GM20431 (cell line): ENCODE results near the gene OR2C3.
"Not testable (repeated sequence)": the region's sequence is repeated elsewhere in the genome, so short reads cannot be mapped to it uniquely, and the experiment has no call there.

Experiments used
- in situ Hi-C: fragments of 300-500 bp; cut with MseI, MboI; formaldehyde crosslinking; loops from one replicate; pipeline ENCODE4 v1.15.0; 2020; ENCODE audit warnings: low sequenced_read_pairs; ENCODE audit not compliant: unreplicated experiment

OR2C3 gene

DNA sequence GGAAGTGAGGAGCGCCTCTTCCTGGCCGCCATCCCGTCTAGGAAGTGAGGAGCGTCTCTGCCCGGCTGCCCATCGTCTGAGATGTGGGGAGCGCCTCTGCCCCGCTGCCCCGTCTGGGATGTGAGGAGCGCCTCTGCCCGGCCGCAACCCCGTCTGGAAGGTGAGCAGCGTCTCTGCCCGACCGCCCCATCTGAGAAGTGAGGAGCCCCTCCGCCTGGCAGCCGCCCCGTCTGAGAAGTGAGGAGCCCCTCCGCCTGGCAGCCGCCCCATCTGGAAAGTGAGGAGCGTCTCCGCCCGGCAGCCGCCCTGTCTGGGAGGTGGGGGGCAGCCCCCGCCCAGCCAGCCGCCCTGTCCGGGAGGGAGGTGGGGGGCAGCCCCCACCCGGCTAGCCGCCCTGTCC, 14.4 kb downstream of the OR2C3 start:
- in situ Hi-C loops = not testable (repeated sequence)

DNA sequence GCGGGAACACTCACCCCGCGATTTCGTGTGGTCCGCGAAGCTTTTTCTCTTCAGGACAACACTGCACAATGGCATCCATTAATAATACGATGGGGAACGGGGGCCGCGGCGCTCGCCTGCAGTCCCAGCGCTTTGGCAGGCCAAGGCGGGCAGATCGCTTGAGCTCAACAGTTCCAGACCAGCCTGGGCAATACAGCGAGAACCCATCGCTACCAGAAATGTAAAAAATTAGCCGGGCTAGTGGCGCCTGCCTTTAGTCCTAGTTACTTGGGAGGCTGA, 17.7 kb downstream of the OR2C3 start:
- in situ Hi-C loops = no loop called here

DNA sequence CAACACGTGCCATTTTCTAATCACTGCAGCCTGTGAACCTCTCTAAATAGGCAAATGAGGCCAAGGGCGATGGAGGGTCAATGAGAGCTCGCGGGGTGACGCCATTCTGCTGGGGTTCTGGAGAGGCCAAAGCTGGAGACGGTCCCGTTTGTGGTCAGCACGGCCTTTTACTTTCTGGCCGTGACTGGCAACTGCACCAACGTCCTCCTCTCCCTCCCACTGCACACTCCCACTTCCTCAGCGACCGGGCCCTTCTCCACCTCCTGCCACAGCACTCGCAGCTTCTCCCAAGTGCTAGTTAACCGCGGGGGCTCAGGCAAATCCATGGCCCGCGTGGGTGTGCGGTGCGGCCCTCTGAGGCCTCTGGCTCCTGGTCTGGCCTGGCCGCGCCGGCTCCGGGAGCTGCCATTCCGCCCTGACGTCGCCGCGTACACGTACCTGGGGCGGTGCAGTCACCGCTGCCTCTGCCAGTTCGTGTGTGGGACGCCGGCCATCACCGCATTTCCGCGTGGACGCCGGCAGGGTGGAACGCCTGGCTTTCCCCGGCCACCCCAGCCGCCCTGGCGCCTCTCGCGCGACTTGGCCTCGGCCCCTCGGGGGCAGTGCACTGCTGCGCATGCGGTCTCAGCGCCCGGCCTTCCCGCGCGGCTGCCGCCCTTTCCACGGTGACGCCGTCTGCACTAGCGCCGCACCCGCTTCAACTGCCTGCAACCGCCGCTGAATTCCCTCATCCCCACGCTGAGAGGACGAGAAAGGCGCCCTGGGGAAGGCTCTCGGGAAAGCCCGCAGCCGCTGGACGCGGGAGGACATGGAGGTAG, 18.2 kb downstream of the OR2C3 start:
- in situ Hi-C loops = no loop called here

DNA sequence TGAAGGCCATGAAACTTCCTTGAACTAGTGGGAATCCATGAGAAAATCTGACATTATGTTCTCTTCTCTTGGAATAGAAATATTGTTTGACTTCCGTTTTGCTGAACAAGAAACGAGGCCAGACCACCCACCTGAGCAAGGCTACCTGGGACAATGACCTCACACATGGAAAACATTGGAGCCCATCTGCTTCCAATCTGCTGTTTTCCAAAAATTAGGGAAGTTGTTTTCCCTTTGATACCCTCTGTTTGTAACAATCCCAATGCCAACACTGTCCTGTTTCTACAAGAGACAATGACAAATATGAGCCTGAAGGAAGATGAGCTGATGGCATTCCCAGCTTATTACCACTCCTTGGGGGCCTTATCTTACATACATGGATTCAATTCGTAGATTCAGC, 29.4 kb downstream of the OR2C3 start:
- in situ Hi-C loops = no loop called here

DNA sequence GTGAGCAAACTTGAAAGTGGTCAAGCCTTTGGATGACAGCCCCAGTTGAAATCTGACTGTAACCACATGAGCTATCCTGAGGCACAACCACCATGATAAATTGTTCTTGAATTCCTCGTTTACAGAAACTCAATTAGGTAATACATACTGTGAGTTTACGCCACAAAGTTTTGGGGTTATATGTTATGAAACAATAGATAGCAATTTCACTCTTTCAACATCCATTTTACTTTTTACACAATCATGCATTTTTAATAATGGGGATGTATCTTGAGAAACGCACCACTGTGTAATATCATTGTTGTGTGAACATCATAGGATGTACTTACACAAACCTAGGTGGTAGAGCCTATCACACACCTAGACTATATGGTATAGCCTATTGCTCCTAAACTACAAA, 35.4 kb downstream of the OR2C3 start:
- in situ Hi-C loops = no loop called here

DNA sequence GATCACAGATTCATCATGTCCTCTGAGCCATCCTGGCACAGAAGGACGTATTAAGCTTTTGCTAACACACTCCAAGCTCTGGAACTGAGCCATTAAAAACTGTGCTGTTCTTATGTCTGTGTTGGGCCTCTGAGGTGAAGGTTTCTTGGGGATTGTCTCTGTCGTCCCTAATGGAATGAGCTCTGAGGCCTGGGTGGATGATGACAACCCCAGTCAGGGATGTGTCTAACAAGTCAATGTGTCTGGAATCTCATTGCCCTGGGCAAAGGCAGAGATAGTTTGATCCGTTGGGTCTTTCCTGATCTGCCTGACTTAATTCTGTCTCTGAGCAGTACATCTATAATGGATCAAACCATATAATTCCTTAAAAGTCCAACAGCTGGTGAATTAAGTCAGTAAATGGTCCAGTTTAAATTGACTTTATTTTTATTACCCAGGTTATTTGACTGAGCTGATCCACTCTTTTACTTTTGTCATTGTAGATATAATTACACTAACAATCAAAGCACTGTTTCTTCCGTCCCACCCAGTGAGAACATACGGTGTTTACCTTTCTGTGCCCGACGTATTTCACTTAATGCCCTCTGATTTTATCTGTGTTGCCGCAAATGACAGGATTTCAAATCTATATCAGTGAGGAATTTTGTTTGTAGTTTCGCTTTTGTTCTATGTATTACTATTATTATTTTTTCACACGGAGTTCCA, 39.5 kb downstream of the OR2C3 start:
- in situ Hi-C loops = loop anchor here (25.0 kb wide), 1 partner anchor 109 kb away; no protein-coding TSS in a partner anchor

DNA sequence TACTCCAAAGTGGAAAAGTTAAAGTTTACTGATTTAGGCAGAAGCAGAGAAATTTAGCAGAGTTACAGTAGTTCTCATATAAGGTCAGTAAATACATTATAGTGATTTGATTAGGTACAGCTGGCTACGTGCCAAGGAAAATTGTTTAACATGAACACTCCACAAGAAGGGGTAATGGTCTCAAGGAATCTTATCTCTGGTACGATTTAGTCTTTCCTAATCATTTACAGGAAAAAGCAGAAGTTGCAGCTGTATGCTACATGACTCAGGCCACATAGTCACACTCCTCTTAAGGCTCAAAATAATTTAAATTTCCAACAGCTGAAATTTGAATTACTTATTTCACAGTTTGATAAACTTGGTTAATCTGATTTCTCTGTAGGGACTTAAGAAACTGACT, 41.5 kb downstream of the OR2C3 start:
- in situ Hi-C loops = loop anchor here (25.0 kb wide), 1 partner anchor 107 kb away; no protein-coding TSS in a partner anchor

DNA sequence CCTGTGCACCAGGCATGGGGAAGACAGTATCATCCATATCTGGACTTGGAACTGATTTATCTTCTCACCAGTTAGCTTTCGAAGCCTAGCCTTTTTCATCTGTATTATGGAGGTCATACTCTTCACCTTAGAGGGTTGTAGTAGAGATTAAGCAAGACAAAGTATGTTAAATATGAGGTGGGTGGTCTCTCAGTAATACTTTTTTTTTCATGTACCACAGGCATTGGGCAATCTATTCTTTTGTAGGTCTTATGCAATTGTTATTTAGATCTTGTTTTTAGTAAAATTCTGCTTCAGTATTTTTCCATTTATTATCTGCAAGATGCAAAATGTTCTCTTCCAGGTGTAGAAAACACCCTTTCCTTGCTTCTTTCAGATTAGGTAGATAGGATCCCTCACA, 43.1 kb downstream of the OR2C3 start:
- in situ Hi-C loops = loop anchor here (25.0 kb wide), 1 partner anchor 106 kb away; no protein-coding TSS in a partner anchor

DNA sequence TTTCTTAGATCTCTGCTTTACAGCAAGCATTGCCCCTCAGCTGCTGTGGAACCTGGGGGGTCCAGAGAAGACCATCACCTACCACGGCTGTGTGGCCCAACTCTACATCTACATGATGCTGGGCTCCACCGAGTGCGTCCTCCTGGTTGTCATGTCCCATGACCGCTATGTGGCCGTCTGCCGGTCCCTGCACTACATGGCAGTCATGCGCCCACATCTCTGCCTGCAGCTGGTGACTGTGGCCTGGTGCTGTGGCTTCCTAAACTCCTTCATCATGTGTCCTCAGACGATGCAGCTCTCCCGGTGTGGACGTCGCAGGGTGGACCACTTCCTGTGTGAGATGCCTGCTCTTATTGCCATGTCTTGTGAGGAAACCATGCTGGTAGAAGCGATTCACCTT, 44.9 kb downstream of the OR2C3 start:
- in situ Hi-C loops = loop anchor here (25.0 kb wide), 1 partner anchor 104 kb away; no protein-coding TSS in a partner anchor

DNA sequence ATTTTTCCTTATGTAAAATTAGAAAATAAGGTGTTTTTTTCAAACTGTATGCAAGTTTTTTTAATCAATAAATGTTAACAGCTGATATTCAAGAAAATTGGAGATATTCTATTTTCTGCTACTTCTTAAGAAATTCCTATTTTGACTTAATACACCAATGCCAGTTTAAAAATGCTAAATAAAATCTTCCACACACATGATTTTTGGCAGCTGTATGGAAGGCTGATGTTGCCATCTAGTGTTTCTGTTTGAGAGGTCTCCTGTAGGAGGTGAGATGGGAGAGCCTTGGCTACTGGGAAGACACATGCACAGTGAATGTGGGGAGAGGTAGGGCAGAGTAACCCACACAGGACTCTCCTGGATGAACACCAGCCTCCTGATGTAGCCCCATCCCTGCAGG, 49.2 kb downstream of the OR2C3 start:
- in situ Hi-C loops = loop anchor here (25.0 kb wide), 1 partner anchor 100 kb away; no protein-coding TSS in a partner anchor

DNA sequence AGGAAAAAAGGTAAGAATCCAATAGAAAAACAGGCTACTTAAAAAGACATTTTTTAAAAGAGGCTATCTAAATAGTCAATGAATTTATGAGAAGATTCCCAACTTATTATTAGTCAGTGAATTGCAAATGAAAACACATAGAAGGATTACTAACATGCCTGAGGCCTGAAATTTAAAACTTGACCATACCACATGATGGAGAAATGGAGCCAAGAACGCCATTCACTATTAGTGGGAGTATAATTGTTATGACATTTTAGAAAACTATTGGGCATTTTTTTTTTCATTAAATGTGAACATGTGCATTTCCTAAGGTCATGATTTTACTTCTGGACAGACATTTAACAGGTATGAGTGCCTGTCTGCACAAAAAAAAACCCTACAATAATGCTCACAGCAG, 53.5 kb downstream of the OR2C3 start:
- in situ Hi-C loops = loop anchor here (25.0 kb wide), 1 partner anchor 95 kb away; no protein-coding TSS in a partner anchor

DNA sequence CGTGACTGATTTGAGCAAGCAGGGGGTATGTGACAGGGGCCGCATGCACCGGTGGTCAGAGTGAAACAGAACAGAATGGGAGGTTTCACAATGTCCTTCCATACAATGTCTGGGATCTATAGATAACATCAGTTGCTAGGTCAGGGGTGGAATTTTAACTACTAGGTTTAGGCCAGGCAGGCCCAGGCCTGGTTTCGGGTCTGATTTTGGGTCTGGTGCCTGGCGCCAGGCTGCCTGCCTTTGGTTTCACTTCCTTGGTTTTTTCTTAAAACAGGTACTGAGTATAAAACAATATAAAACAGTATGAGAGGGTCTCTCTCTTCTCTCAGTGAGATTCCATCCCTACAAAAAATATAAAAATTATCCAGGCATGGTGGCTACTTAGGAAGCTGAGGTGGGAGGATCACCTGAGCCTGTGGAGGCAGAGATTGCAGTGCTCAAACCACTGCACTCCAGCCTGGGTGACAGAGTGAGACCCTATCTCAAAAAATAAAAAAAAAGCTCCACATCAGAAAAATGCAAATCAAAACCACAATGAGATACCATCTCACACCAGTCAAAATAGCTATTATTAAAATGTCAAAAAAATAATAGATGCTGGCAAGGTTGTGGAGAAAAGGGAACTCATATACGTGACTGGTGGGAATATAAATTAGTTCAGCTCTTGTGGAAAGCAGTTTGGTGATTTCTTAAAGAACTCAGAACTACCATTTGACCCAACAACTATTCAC, 59.7 kb downstream of the OR2C3 start:
- in situ Hi-C loops = loop anchor here (25.0 kb wide), 1 partner anchor 89 kb away; no protein-coding TSS in a partner anchor

DNA sequence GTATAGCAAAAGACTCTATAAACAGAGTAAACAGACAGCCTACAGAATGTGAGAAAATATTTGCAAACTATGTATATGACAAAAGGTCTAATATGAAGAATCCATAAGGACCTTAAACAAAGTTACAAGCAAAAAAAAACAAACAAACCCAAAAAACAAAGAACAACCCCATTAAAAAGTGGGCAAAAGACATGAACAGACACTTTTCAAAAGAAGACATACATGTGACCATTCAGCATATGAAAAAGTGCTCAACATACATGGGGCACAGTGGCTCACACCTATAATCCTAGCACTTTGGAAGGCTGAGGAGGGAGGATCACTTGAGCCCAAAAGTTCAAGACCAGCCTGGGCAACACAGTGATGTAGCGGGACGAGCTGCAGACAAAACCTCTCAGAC, 60.4 kb downstream of the OR2C3 start:
- in situ Hi-C loops = loop anchor here (25.0 kb wide), 1 partner anchor 88 kb away; no protein-coding TSS in a partner anchor
